ENCODE measurements around the gene CYP24A1.

The CYP24A1 gene

DNA sequence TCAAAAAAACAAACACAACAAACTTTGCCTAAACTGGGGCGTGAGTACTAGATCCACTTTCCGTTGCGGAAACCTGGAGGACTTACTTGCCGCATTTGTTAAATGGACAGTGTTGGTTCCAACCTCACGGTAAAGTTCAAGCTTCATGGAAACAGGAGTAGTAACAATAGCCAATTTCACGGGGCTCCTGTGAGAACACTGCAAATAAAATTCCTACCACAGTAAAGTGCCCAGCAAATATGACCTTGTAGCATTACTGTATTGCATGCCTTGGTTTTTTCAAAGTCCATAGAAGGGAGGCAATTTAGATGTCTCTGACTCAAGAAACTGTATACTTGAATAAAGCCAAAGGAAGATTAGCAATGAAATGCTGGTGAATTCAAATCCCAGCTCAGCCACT is 3.6 kb upstream of the CYP24A1 start:
- Histone ChIP-seq H3K36me3 (ENCODE audit: control insufficient read depth, insufficient read depth, low read length) (no peaks in the 10 kb centered on the region), H3K27ac (ENCODE audit: insufficient read depth, low read length, poor library complexity, severe bottlenecking) (no peak overlapping the region), H3K4me3 (ENCODE audit: insufficient read depth, low read depth, low read length, poor library complexity, severe bottlenecking) (no peak overlapping the region), H3K27me3 (replicated peaks; ENCODE audit: control insufficient read depth, insufficient read depth, low read length, poor library complexity, severe bottlenecking) (peaks cover 19% of the 10 kb centered on the region), H3K9me3 (ENCODE audit: control insufficient read depth, low read length) (no peaks in the 10 kb centered on the region), H3K4me1 (ENCODE audit: control insufficient read depth, insufficient read depth, low read length, poor library complexity, severe bottlenecking) (peaks cover 7% of the 10 kb centered on the region)
- no peak for DNase-seq

DNA sequence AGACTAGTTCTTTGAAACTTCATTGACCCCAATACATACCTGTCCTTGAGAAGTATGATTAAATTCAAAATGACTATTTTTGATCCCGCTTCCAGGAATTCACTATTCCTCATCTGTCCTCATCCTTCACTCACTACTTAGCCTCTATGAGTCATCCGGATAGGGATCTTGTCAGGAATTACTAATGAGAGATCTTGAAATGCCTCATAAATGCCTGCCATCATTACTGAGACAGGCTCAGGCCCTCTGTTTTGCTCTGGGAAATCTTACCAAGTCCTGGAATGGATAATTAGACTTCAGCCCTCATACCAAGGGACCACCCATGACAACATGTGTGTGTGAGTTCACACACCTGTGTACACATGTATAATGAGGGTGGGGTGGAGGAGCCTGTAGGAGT is 2.8 kb upstream of the CYP24A1 start:
- no peak for DNase-seq
- no peak overlapping the region for H3K4me3 ChIP-seq (ENCODE audit: insufficient read depth, low read depth, low read length, poor library complexity, severe bottlenecking)
- no peaks in the 10 kb centered on the region for H3K36me3 ChIP-seq (ENCODE audit: control insufficient read depth, insufficient read depth, low read length)
- peaks cover 25% of the 10 kb centered on the region for H3K27me3 ChIP-seq (replicated peaks; ENCODE audit: control insufficient read depth, insufficient read depth, low read length, poor library complexity, severe bottlenecking)
- no peak overlapping the region for H3K27ac ChIP-seq (ENCODE audit: insufficient read depth, low read length, poor library complexity, severe bottlenecking)
- H3K9me3 ChIP-seq (ENCODE audit: control insufficient read depth, low read length): no peaks in the 10 kb centered on the region
- peaks cover 7% of the 10 kb centered on the region for H3K4me1 ChIP-seq (ENCODE audit: control insufficient read depth, insufficient read depth, low read length, poor library complexity, severe bottlenecking)

DNA sequence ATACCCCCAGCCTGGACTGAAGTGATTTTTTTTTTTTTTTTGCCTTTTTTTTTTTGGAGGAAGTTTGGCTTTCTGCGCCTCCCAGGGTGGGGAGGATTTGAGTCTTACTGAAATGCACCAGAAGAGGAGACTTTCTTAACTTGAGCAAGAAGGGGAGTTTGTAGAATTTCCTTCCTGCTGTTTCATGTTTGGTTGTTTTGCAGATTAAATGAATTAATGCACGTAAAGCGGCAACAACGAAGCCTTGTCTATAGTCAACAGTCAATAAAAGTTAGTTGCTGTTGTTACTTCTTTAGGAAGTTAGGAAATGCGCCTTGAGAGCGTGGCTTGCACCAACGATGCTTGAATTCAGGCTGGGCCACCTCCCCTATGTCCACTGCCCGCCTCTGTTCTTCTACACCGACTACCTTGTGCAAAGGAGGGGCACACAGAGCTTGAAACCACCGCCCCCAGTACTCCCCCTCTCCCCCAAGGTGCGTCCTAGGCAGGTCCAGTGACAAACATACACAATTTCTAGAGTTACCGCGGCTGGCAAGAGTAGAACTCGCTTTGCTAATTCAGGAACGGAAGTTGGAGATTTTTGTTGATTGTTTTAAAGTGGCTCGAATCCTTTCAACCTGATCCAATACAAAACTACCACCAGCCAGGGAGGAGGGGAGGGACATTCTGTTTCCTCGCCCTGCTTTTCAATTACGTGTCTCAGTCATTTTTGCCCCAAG is 830 bp upstream of the CYP24A1 start:
- Histone ChIP-seq H3K27ac (ENCODE audit: insufficient read depth, low read length, poor library complexity, severe bottlenecking) (no peak overlapping the region), H3K4me3 (ENCODE audit: insufficient read depth, low read depth, low read length, poor library complexity, severe bottlenecking) (peak overlapping the region; percentile 30), H3K9me3 (ENCODE audit: control insufficient read depth, low read length) (no peaks in the 10 kb centered on the region), H3K27me3 (replicated peaks; ENCODE audit: control insufficient read depth, insufficient read depth, low read length, poor library complexity, severe bottlenecking) (peaks cover 34% of the 10 kb centered on the region), H3K4me1 (ENCODE audit: control insufficient read depth, insufficient read depth, low read length, poor library complexity, severe bottlenecking) (peaks cover 7% of the 10 kb centered on the region), H3K36me3 (ENCODE audit: control insufficient read depth, insufficient read depth, low read length) (no peaks in the 10 kb centered on the region)
- no peak for DNase-seq

DNA sequence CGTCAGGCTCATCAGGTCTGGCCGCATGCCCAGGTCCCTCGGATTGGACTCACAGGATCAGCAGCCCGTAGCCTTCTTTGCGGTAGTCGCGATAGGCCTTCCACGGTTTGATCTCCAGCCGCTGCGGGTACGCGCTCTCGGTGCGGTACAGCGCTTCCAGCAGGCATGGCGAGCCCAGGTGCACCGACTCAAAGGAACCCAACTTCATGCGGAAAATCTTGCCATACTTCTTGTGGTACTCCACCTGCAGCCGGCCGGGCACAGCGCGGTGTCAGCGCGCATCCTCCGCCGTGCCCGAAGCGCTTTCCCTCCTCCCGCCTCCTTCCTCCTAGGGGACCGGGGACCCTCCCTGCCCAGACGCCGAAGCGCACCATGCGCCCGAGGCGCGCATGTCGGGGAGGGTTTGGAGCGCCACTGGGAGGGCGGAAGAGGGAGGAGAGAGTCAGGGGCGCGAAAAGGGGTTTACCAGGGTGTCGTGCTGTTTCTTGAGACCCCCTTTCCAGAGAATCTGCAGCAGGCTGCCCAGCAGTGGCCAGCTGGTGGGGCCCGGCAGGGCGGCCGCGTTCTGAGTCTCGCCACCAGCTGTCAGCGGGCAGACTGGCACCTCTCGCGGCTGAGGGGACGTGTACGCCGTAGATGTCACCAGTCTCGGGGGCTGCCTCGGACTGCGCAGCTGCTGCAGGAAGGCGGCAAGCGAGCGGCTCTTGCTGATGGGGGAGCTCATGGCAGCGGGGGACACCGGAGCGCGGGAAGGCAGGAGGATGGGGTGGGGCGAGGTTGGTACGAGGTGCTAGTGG is 732 bp downstream of the CYP24A1 start:
- no peak for DNase-seq
- Histone ChIP-seq H3K36me3 (ENCODE audit: control insufficient read depth, insufficient read depth, low read length) (no peaks in the 10 kb centered on the region), H3K27ac (ENCODE audit: insufficient read depth, low read length, poor library complexity, severe bottlenecking) (no peak overlapping the region), H3K4me3 (ENCODE audit: insufficient read depth, low read depth, low read length, poor library complexity, severe bottlenecking) (no peak overlapping the region), H3K9me3 (ENCODE audit: control insufficient read depth, low read length) (no peaks in the 10 kb centered on the region), H3K4me1 (ENCODE audit: control insufficient read depth, insufficient read depth, low read length, poor library complexity, severe bottlenecking) (peaks cover 7% of the 10 kb centered on the region), H3K27me3 (replicated peaks; ENCODE audit: control insufficient read depth, insufficient read depth, low read length, poor library complexity, severe bottlenecking) (peaks cover 34% of the 10 kb centered on the region)

DNA sequence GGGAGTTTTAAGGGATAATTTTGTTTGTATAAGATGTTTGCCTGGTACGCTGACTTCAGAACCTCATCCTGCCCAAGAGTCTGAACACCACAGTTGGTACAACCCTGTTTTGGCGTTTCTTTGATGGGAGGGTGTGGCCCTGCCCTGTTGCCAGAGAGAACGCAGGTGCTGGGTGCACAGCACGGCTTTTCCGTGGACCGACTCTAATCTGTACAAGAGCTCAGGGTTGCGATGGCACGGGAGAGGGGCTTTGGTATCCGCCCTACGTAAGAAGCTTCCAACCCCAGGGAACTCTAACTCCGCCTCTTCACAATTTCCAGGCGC is 1.3 kb downstream of the CYP24A1 start:
- Histone ChIP-seq H3K4me3 (ENCODE audit: insufficient read depth, low read depth, low read length, poor library complexity, severe bottlenecking) (no peak overlapping the region), H3K27me3 (replicated peaks; ENCODE audit: control insufficient read depth, insufficient read depth, low read length, poor library complexity, severe bottlenecking) (peaks cover 34% of the 10 kb centered on the region)
- DNase-seq: no peak

DNA sequence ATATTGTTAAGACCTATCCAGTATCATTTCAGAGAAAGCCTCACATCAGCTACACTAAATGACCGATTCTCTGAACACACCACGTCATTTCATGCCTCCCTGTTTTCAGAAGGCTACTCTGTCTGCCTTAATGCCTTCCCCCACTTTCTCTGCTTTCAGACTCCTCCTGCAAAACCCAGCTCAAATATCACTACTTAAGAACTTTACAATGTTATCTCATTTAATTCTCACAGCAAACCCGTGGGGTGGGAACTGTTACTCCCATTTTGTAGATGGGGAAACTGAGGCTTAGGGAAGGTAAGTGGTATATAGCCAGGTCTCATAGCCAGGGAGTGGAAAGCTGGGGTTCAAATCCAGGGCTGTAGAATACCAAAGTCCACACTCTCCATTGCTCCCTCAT is 2.8 kb downstream of the CYP24A1 start:
- DNase-seq: no peak
- H3K36me3 ChIP-seq (ENCODE audit: control insufficient read depth, insufficient read depth, low read length): no peaks in the 10 kb centered on the region
- no peak overlapping the region for H3K27ac ChIP-seq (ENCODE audit: insufficient read depth, low read length, poor library complexity, severe bottlenecking)
- H3K4me1 ChIP-seq (ENCODE audit: control insufficient read depth, insufficient read depth, low read length, poor library complexity, severe bottlenecking): peaks cover 7% of the 10 kb centered on the region
- peaks cover 34% of the 10 kb centered on the region for H3K27me3 ChIP-seq (replicated peaks; ENCODE audit: control insufficient read depth, insufficient read depth, low read length, poor library complexity, severe bottlenecking)
- no peak overlapping the region for H3K4me3 ChIP-seq (ENCODE audit: insufficient read depth, low read depth, low read length, poor library complexity, severe bottlenecking)
- H3K9me3 ChIP-seq (ENCODE audit: control insufficient read depth, low read length): no peaks in the 10 kb centered on the region

More for the DNA sequence above, 1.3 kb downstream of the CYP24A1 start:
- no peaks in the 10 kb centered on the region for H3K9me3 ChIP-seq (ENCODE audit: control insufficient read depth, low read length)
- peaks cover 7% of the 10 kb centered on the region for H3K4me1 ChIP-seq (ENCODE audit: control insufficient read depth, insufficient read depth, low read length, poor library complexity, severe bottlenecking)
- H3K27ac ChIP-seq (ENCODE audit: insufficient read depth, low read length, poor library complexity, severe bottlenecking): no peak overlapping the region
- no peaks in the 10 kb centered on the region for H3K36me3 ChIP-seq (ENCODE audit: control insufficient read depth, insufficient read depth, low read length)

DNA sequence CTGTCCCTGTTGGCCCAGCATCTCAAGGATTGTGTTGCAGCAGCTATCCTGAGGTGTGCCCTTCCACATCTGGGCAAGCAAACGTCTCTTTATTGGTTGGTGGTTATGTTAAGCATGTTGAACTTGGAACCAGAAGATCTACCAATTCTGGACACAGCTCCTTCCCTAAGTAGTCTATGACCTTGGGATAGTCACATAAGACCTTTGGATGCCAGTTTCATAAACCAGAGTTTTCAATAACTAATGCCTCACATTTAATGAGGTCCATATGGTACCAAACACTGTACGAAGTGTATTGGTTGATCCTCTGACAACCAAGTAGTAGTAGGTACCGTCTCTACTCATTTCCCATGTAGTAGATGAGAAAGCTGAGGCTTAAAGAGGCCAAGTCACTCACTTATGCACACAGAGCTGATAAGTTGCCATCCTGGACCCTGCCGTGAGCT is 3.7 kb downstream of the CYP24A1 start:
- no peaks in the 10 kb centered on the region for H3K9me3 ChIP-seq (ENCODE audit: control insufficient read depth, low read length)
- DNase-seq: no peak
- no peaks in the 10 kb centered on the region for H3K36me3 ChIP-seq (ENCODE audit: control insufficient read depth, insufficient read depth, low read length)
- H3K4me3 ChIP-seq (ENCODE audit: insufficient read depth, low read depth, low read length, poor library complexity, severe bottlenecking): no peak overlapping the region
- peaks cover 34% of the 10 kb centered on the region for H3K27me3 ChIP-seq (replicated peaks; ENCODE audit: control insufficient read depth, insufficient read depth, low read length, poor library complexity, severe bottlenecking)
- H3K4me1 ChIP-seq (ENCODE audit: control insufficient read depth, insufficient read depth, low read length, poor library complexity, severe bottlenecking): peaks cover 7% of the 10 kb centered on the region
- H3K27ac ChIP-seq (ENCODE audit: insufficient read depth, low read length, poor library complexity, severe bottlenecking): no peak overlapping the region

DNA sequence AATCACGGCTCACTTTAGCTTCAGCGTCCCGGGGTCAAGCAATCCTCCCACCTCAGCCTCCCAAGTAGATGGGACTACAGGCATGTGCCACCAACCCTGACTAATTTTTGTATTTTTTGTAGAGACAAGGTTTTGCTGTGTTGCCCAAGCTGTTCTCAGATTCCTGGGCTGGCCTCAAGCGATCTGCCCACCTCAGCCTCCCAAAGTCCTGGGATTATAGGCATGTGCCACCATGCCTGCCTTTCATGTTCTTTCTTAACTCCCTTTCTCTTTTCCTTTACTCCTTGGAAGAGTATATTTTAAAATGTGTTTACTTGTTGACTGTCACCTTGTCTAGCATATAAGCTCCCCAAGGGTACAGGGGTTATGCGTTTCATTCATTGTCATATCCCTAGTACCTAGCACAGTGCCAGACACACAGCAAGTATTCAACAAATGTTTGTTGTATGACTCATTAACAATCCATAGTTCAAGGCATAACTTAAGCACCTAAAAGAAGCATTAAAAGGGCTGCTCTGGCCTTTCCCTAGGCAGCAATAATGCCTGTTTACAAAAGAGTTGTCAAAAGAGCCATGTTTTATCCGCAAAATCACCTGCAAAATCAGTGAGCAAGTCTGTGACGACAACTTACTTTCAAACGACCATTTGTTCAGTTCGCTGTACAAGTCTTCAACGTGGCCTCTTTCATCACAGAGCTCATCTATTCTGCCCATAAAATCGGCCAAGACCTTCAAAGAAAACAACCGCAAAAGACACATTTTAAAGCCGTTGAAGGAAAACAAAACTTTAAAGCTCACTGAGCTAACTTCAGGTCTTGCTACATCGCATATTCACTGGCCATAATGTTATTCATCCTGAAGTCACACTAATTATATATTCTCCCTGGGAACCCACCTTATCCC is 4.6 kb downstream of the CYP24A1 start:
- H3K27me3 ChIP-seq (replicated peaks; ENCODE audit: control insufficient read depth, insufficient read depth, low read length, poor library complexity, severe bottlenecking): peaks cover 29% of the 10 kb centered on the region
- no peak for DNase-seq

DNA sequence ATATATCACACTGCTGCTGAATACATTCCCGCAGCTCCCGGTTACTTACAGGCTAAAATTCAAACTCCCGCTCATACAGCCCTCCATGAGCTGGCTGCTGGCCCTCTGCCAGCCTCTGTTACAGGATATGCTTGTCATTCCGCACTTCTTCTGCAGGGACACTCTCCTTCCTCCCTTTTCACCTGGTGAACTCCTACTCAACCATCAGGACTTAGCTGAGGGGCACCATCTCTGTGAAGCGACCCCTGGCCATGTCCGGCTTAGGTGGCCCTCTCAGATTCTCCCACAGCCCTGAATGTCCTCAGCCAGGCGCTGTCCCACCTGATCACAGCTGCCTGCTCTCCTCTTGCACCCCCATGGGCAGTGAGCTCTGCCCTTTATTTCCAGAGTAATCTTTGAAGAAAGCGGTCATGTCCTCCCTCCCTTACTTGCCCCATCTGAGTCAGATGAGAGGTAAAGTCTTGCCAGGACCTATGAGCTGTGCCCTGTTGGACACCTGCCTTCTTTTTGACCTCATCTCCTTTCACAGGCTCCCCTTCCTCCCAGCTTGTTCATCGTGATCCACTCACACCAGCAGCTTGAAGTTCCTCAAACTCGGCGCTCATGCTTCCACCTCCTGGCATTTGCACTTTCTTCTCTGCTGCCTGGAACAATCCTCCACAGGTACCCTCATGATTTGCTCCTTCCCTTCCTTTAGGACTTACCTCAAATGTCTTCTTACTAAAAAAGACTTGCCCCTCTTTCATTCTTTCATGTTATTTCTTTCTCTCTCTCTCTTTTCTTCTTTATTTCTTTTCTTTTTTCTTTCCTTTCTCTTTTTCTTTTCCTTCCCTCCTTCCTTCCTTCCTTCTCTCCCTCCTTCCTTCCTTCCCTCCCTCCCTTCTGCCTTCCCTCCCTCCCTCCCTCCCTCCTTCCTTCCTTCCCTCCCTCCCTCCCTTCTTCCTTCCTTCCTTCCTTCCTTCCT is 5.6 kb downstream of the CYP24A1 start:
- no peak for DNase-seq
- Histone ChIP-seq H3K27me3 (replicated peaks; ENCODE audit: control insufficient read depth, insufficient read depth, low read length, poor library complexity, severe bottlenecking) (peaks cover 23% of the 10 kb centered on the region), H3K9me3 (ENCODE audit: control insufficient read depth, low read length) (no peaks in the 10 kb centered on the region), H3K4me1 (ENCODE audit: control insufficient read depth, insufficient read depth, low read length, poor library complexity, severe bottlenecking) (no peaks in the 10 kb centered on the region), H3K27ac (ENCODE audit: insufficient read depth, low read length, poor library complexity, severe bottlenecking) (no peak overlapping the region), H3K4me3 (ENCODE audit: insufficient read depth, low read depth, low read length, poor library complexity, severe bottlenecking) (no peak overlapping the region), H3K36me3 (ENCODE audit: control insufficient read depth, insufficient read depth, low read length) (no peaks in the 10 kb centered on the region)

More for the DNA sequence above, 4.6 kb downstream of the CYP24A1 start:
- H3K4me1 ChIP-seq (ENCODE audit: control insufficient read depth, insufficient read depth, low read length, poor library complexity, severe bottlenecking): peaks cover 1% of the 10 kb centered on the region
- no peaks in the 10 kb centered on the region for H3K9me3 ChIP-seq (ENCODE audit: control insufficient read depth, low read length)
- H3K27ac ChIP-seq (ENCODE audit: insufficient read depth, low read length, poor library complexity, severe bottlenecking): no peak overlapping the region
- H3K36me3 ChIP-seq (ENCODE audit: control insufficient read depth, insufficient read depth, low read length): no peaks in the 10 kb centered on the region
- H3K4me3 ChIP-seq (ENCODE audit: insufficient read depth, low read depth, low read length, poor library complexity, severe bottlenecking): no peak overlapping the region
